ENCODE results near the gene SEMA3D. TPM values are rescaled to one million over a fixed set of nuclear protein-coding genes. Genes with fewer than 3 reads are reported as not detected.

Gene SEMA3D
- total RNA-seq, 2 donors from 2014 or later: not detected

DNA sequence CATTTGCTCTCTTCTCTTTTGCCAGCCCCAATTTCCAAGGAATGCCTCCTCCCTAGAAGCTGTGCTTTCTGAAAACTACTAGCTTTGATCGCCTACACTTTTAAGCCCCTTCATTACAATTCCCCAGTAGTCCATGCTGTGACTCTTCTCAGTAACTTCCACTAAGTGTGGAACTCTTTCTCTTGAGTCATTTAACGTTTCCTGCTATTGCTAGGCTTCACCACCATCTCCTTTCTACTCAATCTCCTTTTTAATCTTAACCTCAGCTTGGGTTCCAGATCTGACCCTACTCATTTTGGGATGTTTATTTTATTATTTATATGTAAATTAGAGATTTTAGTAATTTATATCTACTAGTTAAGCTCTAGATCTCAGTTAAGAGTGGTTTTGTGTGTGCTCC, 14.4 kb upstream of the SEMA3D start:
- DNase-seq (ENCODE audit: low spot score in 2 of 2) (no peak), ATAC-seq (no peak)
- peaks cover 0 to 5% of the 10 kb centered on the region in 2 donors for H3K36me3 Mint-ChIP-seq
- H3K27ac Mint-ChIP-seq: no peak overlapping the region
- H3K9me3 Mint-ChIP-seq: peaks cover 16 to 21% of the 10 kb centered on the region in 2 donors

DNA sequence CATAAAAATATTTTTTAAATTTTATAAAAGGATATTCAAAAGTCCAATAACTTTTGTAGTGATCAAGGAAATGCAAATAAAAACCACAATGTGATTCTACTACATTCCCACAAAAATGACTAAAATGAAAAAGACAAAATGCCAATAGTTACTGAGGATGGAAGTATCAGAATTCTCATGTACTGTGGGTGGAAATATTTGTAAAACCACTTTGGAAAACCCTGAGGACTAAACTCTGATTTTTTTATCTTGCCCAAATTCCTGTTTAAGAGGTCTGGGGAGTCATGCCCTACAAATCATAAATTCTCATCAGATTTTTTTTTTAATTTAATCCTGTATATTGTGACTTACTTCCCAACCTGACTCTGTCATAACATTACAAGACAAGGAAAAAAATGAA, 9.8 kb upstream of the SEMA3D start:
- ATAC-seq (no peak), DNase-seq (ENCODE audit: low spot score in 2 of 2) (no peak)
- Mint-ChIP-seq H3K27ac (no peak overlapping the region), H3K9me3 (peaks cover 11 to 13% of the 10 kb centered on the region in 2 donors), H3K36me3 (no peaks in the 10 kb centered on the region)

GRCh38 chr7:85191383-85191782, 4.5 kb upstream of the SEMA3D start:
- Mint-ChIP-seq H3K27ac (no peak overlapping the region), H3K9me3 (no peaks in the 10 kb centered on the region), H3K36me3 (no peaks in the 10 kb centered on the region)
- DNase-seq (ENCODE audit: low spot score in 2 of 2): no peak
- no peak for ATAC-seq

GRCh38 chr7:85186083-85186520, 754 bp downstream of the SEMA3D start:
- ATAC-seq (no peak), DNase-seq (ENCODE audit: low spot score in 2 of 2) (no peak)
- peaks cover 0 to 5% of the 10 kb centered on the region in 2 donors for H3K9me3 Mint-ChIP-seq
- peaks cover 8 to 9% of the 10 kb centered on the region in 2 donors for H3K36me3 Mint-ChIP-seq
- no peak overlapping the region for H3K27ac Mint-ChIP-seq

GRCh38 chr7:85185424-85186082, 1.3 kb downstream of the SEMA3D start:
- peaks cover 0 to 5% of the 10 kb centered on the region in 2 donors for H3K9me3 Mint-ChIP-seq
- peak overlapping the region in 1 of 2 donors; percentile 51 for H3K27ac Mint-ChIP-seq
- no peak for DNase-seq (ENCODE audit: low spot score in 2 of 2)
- ATAC-seq: no peak
- peaks cover 8 to 9% of the 10 kb centered on the region in 2 donors for H3K36me3 Mint-ChIP-seq

DNA sequence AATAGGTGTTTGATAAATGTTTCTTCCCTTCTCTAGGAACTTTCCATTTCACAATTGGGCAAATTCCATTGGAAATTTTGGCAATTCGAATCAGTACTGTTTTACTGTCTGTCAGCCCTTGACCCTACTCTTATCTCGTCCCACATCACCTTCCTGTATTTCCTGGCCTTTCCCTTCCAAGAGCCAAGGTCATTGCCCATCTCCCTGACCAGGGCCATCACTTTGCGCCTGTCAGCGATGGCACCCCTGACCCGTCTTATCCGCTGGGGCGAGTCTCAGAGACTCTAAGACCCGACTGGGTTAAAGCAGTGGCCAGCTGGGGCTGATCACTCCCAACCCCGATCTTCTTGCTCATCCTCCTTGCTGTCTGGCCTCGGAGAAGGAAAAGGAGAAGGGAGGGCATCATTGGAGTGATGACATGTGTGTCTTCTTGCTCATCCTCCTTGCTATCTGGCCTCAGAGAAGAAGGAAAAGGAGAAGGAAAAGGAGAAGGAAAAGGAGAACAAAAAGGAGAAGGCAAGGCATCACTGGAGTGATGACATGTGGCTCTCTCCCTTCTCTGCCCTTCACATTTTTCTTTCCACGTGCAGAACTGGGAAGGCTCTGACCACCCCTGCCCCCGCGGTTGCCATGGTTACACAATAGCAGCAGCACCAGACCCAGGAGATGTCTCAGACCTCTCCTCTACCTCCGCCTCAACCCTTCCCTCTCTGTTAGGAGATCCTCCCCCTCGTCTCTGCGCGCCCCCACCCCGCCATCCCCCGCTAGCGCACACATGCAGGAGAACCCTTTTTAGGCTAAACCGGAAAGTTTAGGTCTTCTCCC, 2.0 kb downstream of the SEMA3D start:
- no peak for DNase-seq (ENCODE audit: low spot score in 2 of 2)
- no peak overlapping the region for H3K27ac Mint-ChIP-seq
- H3K36me3 Mint-ChIP-seq: peaks cover 8 to 9% of the 10 kb centered on the region in 2 donors
- no peak for ATAC-seq
- H3K9me3 Mint-ChIP-seq: peaks cover 3 to 10% of the 10 kb centered on the region in 2 donors

DNA sequence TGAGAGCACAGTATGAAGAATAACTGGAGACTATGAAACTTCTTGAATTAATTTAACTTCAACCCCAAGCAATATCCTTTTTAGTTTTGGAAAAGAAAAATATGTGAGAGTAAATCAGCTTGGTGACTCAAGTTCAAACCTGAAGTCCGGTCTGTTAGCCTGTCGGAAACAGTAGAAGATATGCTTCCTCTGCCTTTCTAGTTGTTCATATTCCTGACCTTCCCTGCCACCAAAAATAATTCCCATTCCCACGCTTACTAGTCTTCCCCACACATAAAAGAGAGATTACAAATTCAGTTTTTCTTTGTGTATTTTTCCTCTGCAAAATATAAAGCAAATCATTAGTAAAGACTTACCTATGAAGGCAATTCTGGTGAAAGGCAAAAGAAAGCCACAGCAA, 3.6 kb downstream of the SEMA3D start:
- Mint-ChIP-seq H3K36me3 (peaks cover 11 to 12% of the 10 kb centered on the region in 2 donors), H3K9me3 (peaks cover 10 to 12% of the 10 kb centered on the region in 2 donors), H3K27ac (no peak overlapping the region)
- no peak for DNase-seq (ENCODE audit: low spot score in 2 of 2)
- ATAC-seq: no peak

GRCh38 chr7:85178531-85179298, 8.1 kb downstream of the SEMA3D start:
- DNase-seq (ENCODE audit: low spot score in 2 of 2): no peak
- Mint-ChIP-seq H3K27ac (no peak overlapping the region), H3K36me3 (peaks cover 7% of the 10 kb centered on the region in 2 donors), H3K9me3 (peaks cover 13 to 14% of the 10 kb centered on the region in 2 donors)
- no peak for ATAC-seq

GRCh38 chr7:85177316-85177715, 9.5 kb downstream of the SEMA3D start:
- Mint-ChIP-seq H3K27ac (no peak overlapping the region), H3K36me3 (peaks cover 7% of the 10 kb centered on the region in 2 donors), H3K9me3 (peaks cover 17 to 18% of the 10 kb centered on the region in 2 donors)
- ATAC-seq (no peak), DNase-seq (ENCODE audit: low spot score in 2 of 2) (no peak)

DNA sequence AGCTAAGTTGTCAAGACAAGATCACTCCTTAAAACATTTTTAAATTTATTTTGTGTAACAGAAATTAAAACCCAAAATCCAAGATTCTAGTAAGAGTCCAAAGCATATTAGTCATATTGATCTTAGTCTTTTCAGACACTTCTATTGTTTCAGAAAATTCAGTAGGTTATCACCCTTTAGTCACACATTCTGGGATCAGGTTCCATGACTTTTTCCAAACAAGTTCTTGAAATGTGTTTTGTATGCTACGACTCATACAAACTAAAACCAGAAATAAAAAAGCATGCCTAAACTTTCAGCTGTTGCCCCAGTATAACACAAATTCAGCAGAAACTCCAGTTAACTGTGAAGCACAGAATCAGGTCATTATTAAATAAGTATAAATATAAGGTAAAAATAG, 10.7 kb downstream of the SEMA3D start:
- DNase-seq (ENCODE audit: low spot score in 2 of 2): no peak
- peaks cover 17 to 18% of the 10 kb centered on the region in 2 donors for H3K9me3 Mint-ChIP-seq
- H3K36me3 Mint-ChIP-seq: peaks cover 7% of the 10 kb centered on the region in 2 donors
- ATAC-seq: no peak
- H3K27ac Mint-ChIP-seq: no peak overlapping the region

DNA sequence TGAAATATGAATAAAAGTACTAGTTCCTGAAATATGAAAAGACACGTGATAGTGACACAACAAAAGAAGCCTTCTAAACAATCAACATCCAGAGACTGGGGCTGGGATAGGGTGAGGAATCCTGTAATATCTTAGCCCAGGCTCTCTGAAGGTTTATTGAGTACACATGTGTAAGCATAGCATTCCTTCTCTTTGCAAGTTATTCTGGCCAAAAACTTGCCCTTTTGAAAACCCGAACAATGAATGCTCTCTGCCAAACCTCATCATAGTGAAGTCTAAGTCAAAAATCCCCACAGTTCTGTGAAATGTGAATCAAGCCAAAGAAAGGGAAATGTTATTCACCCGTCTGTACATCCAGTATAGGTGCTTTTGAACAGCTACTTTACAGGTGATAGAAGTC, 11.6 kb downstream of the SEMA3D start:
- Mint-ChIP-seq H3K36me3 (peaks cover 7% of the 10 kb centered on the region in 2 donors), H3K27ac (no peak overlapping the region), H3K9me3 (peaks cover 16 to 17% of the 10 kb centered on the region in 2 donors)
- ATAC-seq (no peak), DNase-seq (ENCODE audit: low spot score in 2 of 2) (no peak)

GRCh38 chr7:85172530-85172941, 14.3 kb downstream of the SEMA3D start:
- peaks cover 4% of the 10 kb centered on the region in 2 donors for H3K9me3 Mint-ChIP-seq
- no peak for DNase-seq (ENCODE audit: low spot score in 2 of 2)
- H3K27ac Mint-ChIP-seq: no peak overlapping the region

GRCh38 chr7:85167636-85168035, 19.2 kb downstream of the SEMA3D start:
- Mint-ChIP-seq H3K36me3 (no peaks in the 10 kb centered on the region), H3K27ac (no peak overlapping the region), H3K9me3 (peaks cover under 1 to 1% of the 10 kb centered on the region in 2 donors)
- DNase-seq (ENCODE audit: low spot score in 2 of 2) (no peak), ATAC-seq (no peak)

More at GRCh38 chr7:85172530-85172941, 14.3 kb downstream of the SEMA3D start:
- H3K36me3 Mint-ChIP-seq: no peaks in the 10 kb centered on the region
- no peak for ATAC-seq

DNA sequence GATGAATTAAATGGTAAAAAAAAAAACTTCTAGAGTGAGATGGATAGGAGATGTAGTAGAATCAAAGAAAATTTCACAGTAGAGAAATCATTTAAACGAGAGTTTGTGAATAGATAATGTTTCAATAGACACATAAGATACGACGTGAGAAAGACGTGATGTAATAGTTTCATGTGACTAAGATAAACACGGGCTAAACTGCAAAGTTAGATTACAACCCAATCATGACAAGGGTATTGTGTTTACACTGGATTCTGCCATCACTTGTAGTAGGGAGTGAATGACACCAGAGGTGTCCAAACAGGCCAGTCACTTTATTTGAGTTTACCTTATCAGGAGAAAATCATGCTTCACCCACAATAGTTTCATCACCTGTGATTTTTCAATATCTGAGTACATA, 21.6 kb downstream of the SEMA3D start:
- Mint-ChIP-seq H3K27ac (no peak overlapping the region), H3K9me3 (peaks cover 0 to 13% of the 10 kb centered on the region in 2 donors), H3K36me3 (peaks cover 0 to 5% of the 10 kb centered on the region in 2 donors)
- no peak for ATAC-seq
- no peak for DNase-seq (ENCODE audit: low spot score in 2 of 2)

GRCh38 chr7:85164376-85164775, 22.5 kb downstream of the SEMA3D start:
- no peak for DNase-seq (ENCODE audit: low spot score in 2 of 2)
- peaks cover 0 to 7% of the 10 kb centered on the region in 2 donors for H3K36me3 Mint-ChIP-seq
- H3K27ac Mint-ChIP-seq: no peak overlapping the region
- no peak for ATAC-seq
- H3K9me3 Mint-ChIP-seq: peaks cover 3 to 19% of the 10 kb centered on the region in 2 donors

DNA sequence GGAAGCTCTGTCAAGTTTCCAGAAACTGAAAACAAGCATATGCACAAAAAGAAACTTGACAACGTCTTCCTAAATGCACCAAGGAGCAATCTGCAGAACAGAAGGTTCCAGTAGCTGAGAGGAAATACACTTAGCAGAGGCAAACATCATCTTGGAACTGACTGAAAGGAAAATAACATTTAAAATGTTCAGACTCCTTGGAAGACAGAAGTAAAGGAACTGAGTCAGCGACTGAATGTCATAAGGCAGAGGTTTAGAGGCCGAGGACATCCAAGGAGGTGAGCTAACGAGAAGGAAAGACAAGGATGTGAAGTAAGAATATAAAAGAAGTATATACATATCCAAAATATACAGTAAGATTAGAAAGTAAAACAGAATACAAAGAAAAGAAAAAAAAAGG, 24.1 kb downstream of the SEMA3D start:
- Mint-ChIP-seq H3K36me3 (peaks cover 8 to 17% of the 10 kb centered on the region in 2 donors), H3K27ac (no peak overlapping the region), H3K9me3 (peaks cover 17 to 30% of the 10 kb centered on the region in 2 donors)
- DNase-seq (ENCODE audit: low spot score in 2 of 2) (no peak), ATAC-seq (no peak)

DNA sequence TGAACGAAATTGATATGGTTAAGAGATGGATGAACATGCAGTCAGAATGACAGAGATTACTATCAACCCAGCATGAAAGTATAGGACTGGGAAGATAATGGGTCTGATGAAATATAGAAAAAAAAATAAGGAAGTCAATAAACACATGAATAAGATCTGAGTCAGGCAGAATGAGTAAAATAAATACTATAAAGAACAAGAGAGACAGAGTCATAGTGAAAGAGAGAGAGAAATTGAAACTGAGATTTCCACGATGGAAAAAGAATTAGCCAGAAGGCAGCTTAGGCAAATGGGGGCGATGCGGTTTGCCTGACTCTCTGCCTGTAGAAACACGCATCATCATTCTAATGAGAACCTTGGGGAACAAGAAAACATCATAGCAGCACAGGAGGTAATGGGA, 26.6 kb downstream of the SEMA3D start:
- Mint-ChIP-seq H3K36me3 (peaks cover 8 to 17% of the 10 kb centered on the region in 2 donors), H3K27ac (peak overlapping the region in 1 of 2 donors; percentile 57), H3K9me3 (peaks cover 17 to 30% of the 10 kb centered on the region in 2 donors)
- peak; percentile 9 to 82 for ATAC-seq
- no peak for DNase-seq (ENCODE audit: low spot score in 2 of 2)
